SK-N-MC (cell line): ENCODE data around the gene NFATC2.

ENCODE experiments used
- DNase-seq: peaks from one replicate; pipeline ENCODE4 v3.0.0-alpha.2; 2011; ENCODE audit warnings: low read depth, low spot score
- H3K27ac ChIP-seq: fragments of 200-600 bp; sonication (generic); 2 replicates; pipeline ENCODE4 v1.5.1; 2016; ENCODE audit warnings: mixed run types
- H3K36me3 ChIP-seq: fragments of 200-600 bp; sonication (generic); 2 replicates; pipeline ENCODE4 v1.6.1; 2017; ENCODE audit warnings: antibody characterized with exemption, low read length, mixed read lengths; ENCODE audit not compliant: insufficient read depth
- H3K4me3 ChIP-seq: fragments of 200-600 bp; sonication (generic); 2 replicates; pipeline ENCODE4 v1.5.1; 2016
- H3K9ac ChIP-seq: fragments of 200-600 bp; sonication (generic); 2 replicates; pipeline ENCODE4 v1.8.0; 2017; ENCODE audit warnings: mixed run types, mixed read lengths; ENCODE audit not compliant: insufficient read length
- H3K9me3 ChIP-seq: fragments of 200-600 bp; sonication (generic); 2 replicates; pipeline ENCODE4 v1.6.1; 2017; ENCODE audit warnings: low read depth, mild to moderate bottlenecking, antibody characterized with exemption, low read length, moderate library complexity, mixed read lengths
- EZH2 ChIP-seq: fragments of 200-600 bp; sonication (generic); IDR thresholded peaks from one replicate; pipeline ENCODE4 v1.6.1; 2017; ENCODE audit warnings: antibody characterized with exemption
- FOXP2 ChIP-seq: optimal IDR thresholded peaks from 2 replicates; pipeline ENCODE3; 2011; ENCODE audit warnings: mild to moderate bottlenecking, moderate library complexity; ENCODE audit not compliant: insufficient read depth; ENCODE audit errors: extremely low read length, control extremely low read depth
- POLR2AphosphoS5 ChIP-seq: IDR thresholded peaks from 2 replicates; pipeline ENCODE4 v1.6.1; 2012; ENCODE audit warnings: mild to moderate bottlenecking, low read depth, low read length, borderline replicate concordance

NFATC2 gene

DNA sequence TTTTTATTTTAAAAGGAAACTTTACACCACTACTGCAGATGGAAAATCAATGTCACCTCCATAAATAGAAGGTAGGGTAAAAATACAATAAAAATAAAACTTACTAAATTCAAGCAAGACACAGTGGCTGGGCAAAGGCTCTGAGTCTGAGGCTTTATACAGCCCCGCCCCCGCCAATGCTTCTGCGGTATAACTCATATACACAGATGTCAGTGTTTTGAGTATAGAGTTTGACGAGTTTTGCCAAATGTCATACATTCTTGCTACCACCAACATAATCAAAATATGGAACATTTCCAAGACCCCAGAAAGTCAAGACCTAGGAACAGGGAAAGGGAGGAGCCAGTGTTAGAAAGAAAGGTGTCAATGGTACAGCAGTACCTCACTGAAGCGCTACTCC, 12.8 kb downstream of the NFATC2 start:
- H3K9ac ChIP-seq, result no peak overlapping the region
- H3K9me3 ChIP-seq, result no peaks in the 10 kb centered on the region
- no peak overlapping the region for H3K4me3 ChIP-seq
- no peaks in the 10 kb centered on the region for H3K36me3 ChIP-seq
- no peak for TF ChIP-seq EZH2
- no peak for TF ChIP-seq POLR2AphosphoS5
- TF ChIP-seq FOXP2, result no peak
- DNase-seq, result no peak
- no peak overlapping the region for H3K27ac ChIP-seq

- TF ChIP-seq POLR2AphosphoS5, result no peak
- no peak for TF ChIP-seq FOXP2
- no peak for TF ChIP-seq EZH2
- DNase-seq, result no peak
- no peaks in the 10 kb centered on the region for H3K36me3 ChIP-seq
- H3K27ac ChIP-seq, result no peak overlapping the region
- H3K9me3 ChIP-seq, result no peaks in the 10 kb centered on the region
- H3K4me3 ChIP-seq, result no peak overlapping the region
- H3K9ac ChIP-seq, result no peak overlapping the region
Measured at GRCh38 chr20:51529081-51529681, 13.3 kb downstream of the NFATC2 start.

GRCh38 chr20:51528263-51529027, 14.1 kb downstream of the NFATC2 start:
- H3K36me3 ChIP-seq, result no peaks in the 10 kb centered on the region
- DNase-seq, result no peak
- H3K9ac ChIP-seq, result no peak overlapping the region
- TF ChIP-seq FOXP2 (no peak), EZH2 (no peak), POLR2AphosphoS5 (no peak)
- H3K27ac ChIP-seq, result no peak overlapping the region
- no peak overlapping the region for H3K4me3 ChIP-seq
- H3K9me3 ChIP-seq, result no peaks in the 10 kb centered on the region

GRCh38 chr20:51526754-51527153, 15.8 kb downstream of the NFATC2 start:
- Histone ChIP-seq H3K9ac (no peak overlapping the region), H3K27ac (no peak overlapping the region), H3K4me3 (no peak overlapping the region), H3K36me3 (no peaks in the 10 kb centered on the region), H3K9me3 (no peaks in the 10 kb centered on the region)
- no peak for DNase-seq
- TF ChIP-seq FOXP2 (no peak), POLR2AphosphoS5 (no peak), EZH2 (no peak)

GRCh38 chr20:51526106-51526470, 16.4 kb downstream of the NFATC2 start:
- H3K27ac ChIP-seq, result no peak overlapping the region
- H3K9ac ChIP-seq, result no peak overlapping the region
- no peak overlapping the region for H3K4me3 ChIP-seq
- H3K9me3 ChIP-seq, result no peaks in the 10 kb centered on the region
- H3K36me3 ChIP-seq, result no peaks in the 10 kb centered on the region
- no peak for TF ChIP-seq POLR2AphosphoS5
- no peak for TF ChIP-seq FOXP2
- TF ChIP-seq EZH2, result no peak
- DNase-seq, result no peak

GRCh38 chr20:51525241-51526105, 17.0 kb downstream of the NFATC2 start:
- no peak overlapping the region for H3K9ac ChIP-seq
- H3K36me3 ChIP-seq, result no peaks in the 10 kb centered on the region
- TF ChIP-seq FOXP2 (no peak), EZH2 (no peak), POLR2AphosphoS5 (no peak)
- H3K4me3 ChIP-seq, result no peak overlapping the region
- H3K27ac ChIP-seq, result no peak overlapping the region
- H3K9me3 ChIP-seq, result no peaks in the 10 kb centered on the region
- no peak for DNase-seq

DNA sequence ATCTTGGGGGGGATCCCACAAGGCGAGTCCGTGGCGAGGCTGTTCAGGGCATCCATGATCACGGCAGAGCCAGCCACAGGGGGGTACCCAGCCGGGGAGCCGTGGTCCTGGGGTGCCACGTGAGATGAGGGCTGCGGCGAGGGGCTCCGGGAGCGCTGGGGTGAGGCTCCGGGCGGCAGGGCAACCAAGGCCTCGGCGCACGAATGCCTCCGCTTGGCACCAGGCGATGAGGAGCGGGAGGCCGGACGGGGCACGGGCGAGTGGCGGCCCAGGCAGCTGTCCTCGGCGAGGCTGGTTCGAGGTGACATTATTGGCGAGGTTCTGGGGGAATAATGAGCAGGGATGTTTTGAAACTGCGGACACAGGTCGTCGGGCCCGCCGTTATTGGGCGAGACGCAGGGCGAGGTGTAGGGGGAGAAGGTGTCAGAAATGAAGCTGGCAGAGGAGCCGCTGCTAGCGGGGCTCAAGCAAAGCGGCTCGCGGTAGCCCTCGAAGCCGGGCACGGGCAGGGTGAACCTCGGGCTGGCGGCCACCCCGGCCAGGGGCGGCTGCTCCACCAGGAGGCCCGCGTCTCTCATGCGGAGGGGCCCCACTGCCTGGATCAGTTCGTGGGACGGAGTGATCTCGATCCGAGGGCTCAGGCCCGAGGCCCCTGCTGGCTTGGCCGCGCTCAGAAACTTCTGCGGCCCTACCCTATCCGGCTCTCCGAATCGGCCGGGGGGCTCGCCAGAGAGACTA, 19.1 kb downstream of the NFATC2 start:
- Histone ChIP-seq H3K4me3 (no peak overlapping the region), H3K36me3 (no peaks in the 10 kb centered on the region), H3K9me3 (no peaks in the 10 kb centered on the region), H3K9ac (no peak overlapping the region), H3K27ac (no peak overlapping the region)
- no peak for DNase-seq
- no peak for TF ChIP-seq POLR2AphosphoS5
- no peak for TF ChIP-seq FOXP2
- TF ChIP-seq EZH2, result no peak

DNA sequence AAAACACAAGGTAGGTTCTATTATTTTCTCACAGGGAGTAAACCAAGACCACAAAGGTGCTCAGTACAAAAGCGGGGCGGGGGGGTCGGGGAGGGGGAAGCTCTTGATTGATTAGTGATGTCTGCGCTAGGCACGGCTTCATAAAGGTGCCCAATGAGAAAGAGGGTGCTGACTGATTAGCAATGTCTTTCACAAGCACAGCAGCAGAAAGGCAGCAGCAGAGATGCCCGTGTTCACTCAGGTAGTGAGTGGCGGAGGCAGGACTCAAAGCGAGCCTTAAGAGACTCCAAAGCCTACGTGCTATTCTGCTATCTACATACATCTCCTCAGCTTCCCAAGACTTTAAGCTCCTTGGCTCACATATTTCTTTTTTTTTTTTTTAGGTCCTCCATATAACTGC, 20.3 kb downstream of the NFATC2 start:
- Histone ChIP-seq H3K36me3 (no peaks in the 10 kb centered on the region), H3K4me3 (no peak overlapping the region), H3K9ac (no peak overlapping the region), H3K9me3 (no peaks in the 10 kb centered on the region), H3K27ac (no peak overlapping the region)
- TF ChIP-seq FOXP2 (no peak), EZH2 (no peak), POLR2AphosphoS5 (no peak)
- no peak for DNase-seq
